H1 (cell line): ENCODE results near the gene ARMH1.

Experiments
- EGR1 ChIP-seq: IDR thresholded peaks from 2 replicates; pipeline ENCODE4 v1.6.1; 2011; ENCODE audit warnings: low read depth, low read length, borderline replicate concordance
- EZH2 ChIP-seq: fragments of 200-600 bp; sonication (generic); IDR thresholded peaks from 2 replicates; pipeline ENCODE4 v1.7.1; 2012; ENCODE audit warnings: low read depth, mild to moderate bottlenecking, moderate library complexity, low read length, inconsistent platforms; ENCODE audit not compliant: severe bottlenecking
- GABPA ChIP-seq: IDR thresholded peaks from 2 replicates; pipeline ENCODE4 v1.6.1; 2011; ENCODE audit warnings: mild to moderate bottlenecking, low read length, moderate library complexity, borderline replicate concordance; ENCODE audit not compliant: insufficient read depth
- MAFK ChIP-seq: IDR thresholded peaks from 2 replicates; pipeline ENCODE4 v1.6.1; 2012; ENCODE audit warnings: low read depth, mild to moderate bottlenecking, improper control_type of control experiment, low read length
- POLR2A ChIP-seq, 2 experiments: IDR thresholded peaks; 1 replicate in 1 of 2; 2 replicates in 1 of 2; pipeline ENCODE4 v1.6.1; 2011; ENCODE audit warnings: low read depth in 2 of 2, low read length in 2 of 2, mild to moderate bottlenecking in 2 of 2; ENCODE audit errors: control extremely low read depth in 1 of 2
- POLR2AphosphoS5 ChIP-seq: IDR thresholded peaks from 2 replicates; pipeline ENCODE4 v1.6.1; 2011; ENCODE audit warnings: low read depth, low read length
- RNF2 ChIP-seq: fragments of 200-900, 300-1000 bp; sonication (generic); IDR thresholded peaks from 2 replicates; pipeline ENCODE4 v1.7.1; 2016; ENCODE audit warnings: borderline replicate concordance, low read depth, mild to moderate bottlenecking, antibody characterized with exemption, low read length; ENCODE audit not compliant: poor library complexity, severe bottlenecking; ENCODE audit errors: missing control alignments
- SIX5 ChIP-seq: IDR thresholded peaks from 2 replicates; pipeline ENCODE4 v1.6.1; 2011; ENCODE audit warnings: mild to moderate bottlenecking, low read depth, low read length
- SP2 ChIP-seq: IDR thresholded peaks from 2 replicates; pipeline ENCODE4 v1.6.1; 2012; ENCODE audit warnings: mild to moderate bottlenecking, low read length, inconsistent platforms
- TAF1 ChIP-seq: IDR thresholded peaks from 2 replicates; pipeline ENCODE4 v1.6.1; 2011; ENCODE audit warnings: mild to moderate bottlenecking, low read depth, low read length
- YY1 ChIP-seq: IDR thresholded peaks from 2 replicates; pipeline ENCODE4 v1.6.1; 2011; ENCODE audit warnings: low read depth, mild to moderate bottlenecking, low read length
- TF ChIP-seq, protein P1 (sequence below), 3 experiments: IDR thresholded peaks; 1 replicate in 2 of 3; 2 replicates in 1 of 3; pipeline versions ENCODE4 v1.5.1 to v1.6.1; 2011; ENCODE audit warnings: low read length in 3 of 3, mild to moderate bottlenecking in 3 of 3, inconsistent platforms in 2 of 3, low read depth in 1 of 3, moderate library complexity in 1 of 3; ENCODE audit not compliant: insufficient read depth in 1 of 3; ENCODE audit errors: control extremely low read depth in 1 of 3
- TF ChIP-seq, protein P2 (sequence below): IDR thresholded peaks from 2 replicates; pipeline ENCODE4 v1.6.1; 2012; ENCODE audit warnings: inconsistent platforms

DNA sequence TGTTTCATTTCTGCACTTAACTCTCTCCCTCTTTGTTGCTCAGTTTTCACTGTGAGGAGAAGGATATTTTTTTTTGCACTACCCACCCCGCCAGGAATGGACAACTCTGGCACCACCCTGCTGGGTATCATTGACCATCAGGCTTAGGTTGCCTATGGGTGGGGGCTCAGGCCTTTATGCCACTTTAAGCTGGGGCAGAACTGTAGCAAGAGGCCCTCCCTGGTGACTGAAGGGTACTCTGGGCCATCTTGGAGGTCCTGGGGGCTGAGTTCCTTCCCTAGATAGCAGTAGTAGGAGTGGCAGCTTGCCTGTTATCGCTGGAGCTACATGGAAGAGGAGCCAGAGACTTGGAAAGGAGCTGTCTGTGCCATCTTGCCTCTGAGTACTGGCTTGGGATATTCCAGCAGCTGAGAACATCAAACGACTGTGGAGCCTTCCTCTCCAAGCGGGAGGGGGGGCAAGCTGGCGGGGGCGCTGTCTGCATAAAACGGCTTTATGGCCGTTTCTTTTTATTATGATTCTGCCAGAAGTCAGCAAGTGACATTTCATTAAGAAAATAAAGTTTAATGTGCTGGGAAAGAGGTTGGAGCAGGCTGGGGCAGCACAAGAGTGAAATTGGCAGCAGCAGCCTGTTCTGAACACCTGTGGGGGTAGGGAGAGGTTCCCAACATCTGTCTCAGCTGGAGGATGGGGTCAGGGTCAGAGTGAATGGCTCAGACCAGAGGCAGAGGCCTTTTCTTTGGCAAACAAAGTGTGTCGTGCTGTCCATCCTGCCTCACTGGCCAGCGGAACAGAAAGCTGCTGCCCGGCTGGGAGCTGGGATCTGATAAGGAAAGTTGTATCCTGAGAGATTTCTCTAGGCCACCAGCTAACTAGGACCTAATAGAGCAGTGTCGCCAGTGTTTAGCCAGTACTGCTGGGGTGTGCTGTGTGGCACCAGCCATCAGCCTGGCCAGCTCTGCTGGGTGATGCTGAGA, 33.1 kb upstream of the ARMH1 start:
- no peak for TF ChIP-seq RNF2
- TF ChIP-seq, protein P1, sequence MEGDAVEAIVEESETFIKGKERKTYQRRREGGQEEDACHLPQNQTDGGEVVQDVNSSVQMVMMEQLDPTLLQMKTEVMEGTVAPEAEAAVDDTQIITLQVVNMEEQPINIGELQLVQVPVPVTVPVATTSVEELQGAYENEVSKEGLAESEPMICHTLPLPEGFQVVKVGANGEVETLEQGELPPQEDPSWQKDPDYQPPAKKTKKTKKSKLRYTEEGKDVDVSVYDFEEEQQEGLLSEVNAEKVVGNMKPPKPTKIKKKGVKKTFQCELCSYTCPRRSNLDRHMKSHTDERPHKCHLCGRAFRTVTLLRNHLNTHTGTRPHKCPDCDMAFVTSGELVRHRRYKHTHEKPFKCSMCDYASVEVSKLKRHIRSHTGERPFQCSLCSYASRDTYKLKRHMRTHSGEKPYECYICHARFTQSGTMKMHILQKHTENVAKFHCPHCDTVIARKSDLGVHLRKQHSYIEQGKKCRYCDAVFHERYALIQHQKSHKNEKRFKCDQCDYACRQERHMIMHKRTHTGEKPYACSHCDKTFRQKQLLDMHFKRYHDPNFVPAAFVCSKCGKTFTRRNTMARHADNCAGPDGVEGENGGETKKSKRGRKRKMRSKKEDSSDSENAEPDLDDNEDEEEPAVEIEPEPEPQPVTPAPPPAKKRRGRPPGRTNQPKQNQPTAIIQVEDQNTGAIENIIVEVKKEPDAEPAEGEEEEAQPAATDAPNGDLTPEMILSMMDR (IDR thresholded peaks at IDR 0.05; ENCODE audit: control extremely low read depth in 1 of 3, insufficient read depth in 1 of 3, low read depth in 1 of 3, low read length in 3 of 3) = no peak
- TF ChIP-seq YY1 = no peak
- no peak; the same call in 1 of the 2 replicates for TF ChIP-seq POLR2AphosphoS5
- TF ChIP-seq POLR2A (IDR thresholded peaks at IDR 0.05; ENCODE audit: control extremely low read depth in 1 of 2, low read depth in 2 of 2, low read length in 2 of 2) = no peak
- TF ChIP-seq MAFK = no peak
- TF ChIP-seq SIX5 = no peak
- no peak for TF ChIP-seq SP2
- no peak for TF ChIP-seq EZH2
- TF ChIP-seq, protein P2, sequence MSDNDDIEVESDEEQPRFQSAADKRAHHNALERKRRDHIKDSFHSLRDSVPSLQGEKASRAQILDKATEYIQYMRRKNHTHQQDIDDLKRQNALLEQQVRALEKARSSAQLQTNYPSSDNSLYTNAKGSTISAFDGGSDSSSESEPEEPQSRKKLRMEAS = no peak
- TF ChIP-seq GABPA = no peak
- TF ChIP-seq TAF1 = no peak
- TF ChIP-seq EGR1 = no peak
